C4-2B (cell line): ENCODE data around the gene ECPAS.
A peak's percentile ranks its signal among the peaks of the same experiment; 100 is the strongest.
"Not testable (repeated sequence)": the region's sequence is repeated elsewhere in the genome, so short reads cannot be mapped to it uniquely, and the experiment has no call there.

Source experiments
- H3K27ac ChIP-seq: fragments of 450-650 bp; 2 replicates; pipeline ENCODE4 v1.5.1; 2017
- ZFX ChIP-seq: fragments of 450-650 bp; IDR thresholded peaks from 2 replicates; pipeline ENCODE4 v1.6.1; 2017
- TF ChIP-seq, protein P1 (sequence below): fragments of 450-650 bp; conservative IDR thresholded peaks from 2 replicates; pipeline ENCODE4 v1.5.1; 2017; ENCODE audit warnings: mild to moderate bottlenecking

Gene ECPAS

GRCh38 chr9:111450124-111450523, 34.1 kb downstream of the ECPAS start:
- TF ChIP-seq, protein P1, sequence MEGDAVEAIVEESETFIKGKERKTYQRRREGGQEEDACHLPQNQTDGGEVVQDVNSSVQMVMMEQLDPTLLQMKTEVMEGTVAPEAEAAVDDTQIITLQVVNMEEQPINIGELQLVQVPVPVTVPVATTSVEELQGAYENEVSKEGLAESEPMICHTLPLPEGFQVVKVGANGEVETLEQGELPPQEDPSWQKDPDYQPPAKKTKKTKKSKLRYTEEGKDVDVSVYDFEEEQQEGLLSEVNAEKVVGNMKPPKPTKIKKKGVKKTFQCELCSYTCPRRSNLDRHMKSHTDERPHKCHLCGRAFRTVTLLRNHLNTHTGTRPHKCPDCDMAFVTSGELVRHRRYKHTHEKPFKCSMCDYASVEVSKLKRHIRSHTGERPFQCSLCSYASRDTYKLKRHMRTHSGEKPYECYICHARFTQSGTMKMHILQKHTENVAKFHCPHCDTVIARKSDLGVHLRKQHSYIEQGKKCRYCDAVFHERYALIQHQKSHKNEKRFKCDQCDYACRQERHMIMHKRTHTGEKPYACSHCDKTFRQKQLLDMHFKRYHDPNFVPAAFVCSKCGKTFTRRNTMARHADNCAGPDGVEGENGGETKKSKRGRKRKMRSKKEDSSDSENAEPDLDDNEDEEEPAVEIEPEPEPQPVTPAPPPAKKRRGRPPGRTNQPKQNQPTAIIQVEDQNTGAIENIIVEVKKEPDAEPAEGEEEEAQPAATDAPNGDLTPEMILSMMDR: no peak
- no peak for TF ChIP-seq ZFX
- H3K27ac ChIP-seq: peak overlapping the region; percentile 55

DNA sequence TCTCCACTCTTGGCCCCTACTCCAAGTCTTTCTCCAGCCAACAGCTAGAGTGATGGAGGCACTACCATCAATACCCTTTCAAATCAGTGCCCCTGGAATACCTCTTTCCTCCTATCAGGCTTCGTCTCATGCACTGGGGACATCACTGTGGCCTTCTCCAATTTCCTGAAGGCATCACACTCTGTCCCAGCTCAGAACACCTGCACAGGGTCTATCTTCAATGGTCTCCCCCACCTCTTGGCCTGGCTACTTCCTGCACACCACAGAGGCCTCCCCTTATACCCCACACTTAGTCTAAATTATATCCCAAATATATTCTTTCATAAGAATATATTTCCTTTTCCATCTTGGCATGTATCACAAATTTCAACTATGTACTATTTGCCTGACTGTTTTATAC, 34.5 kb downstream of the ECPAS start:
- TF ChIP-seq, protein P1: no peak
- no peak for TF ChIP-seq ZFX
- H3K27ac ChIP-seq: peak overlapping the region; percentile 17; the same call in 1 of the 2 replicates

DNA sequence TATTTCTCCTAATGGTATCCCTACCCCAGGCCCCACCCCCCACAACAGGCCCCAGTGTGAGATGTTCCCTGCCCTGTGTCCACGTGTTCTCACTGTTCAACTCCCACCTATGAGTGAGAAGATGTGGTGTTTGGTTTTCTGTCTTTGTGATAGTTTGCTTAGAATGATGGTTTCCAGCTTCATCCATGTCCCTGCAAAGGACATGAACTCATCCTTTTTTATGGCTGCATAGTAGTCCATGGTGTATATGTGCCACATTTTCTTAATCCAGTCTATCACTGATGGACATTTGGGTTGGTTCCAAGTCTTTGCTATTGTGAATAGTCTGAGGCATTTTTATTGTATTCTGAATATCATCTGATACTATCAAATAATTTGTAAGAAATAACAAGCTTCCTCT, 38.4 kb downstream of the ECPAS start:
- not testable (repeated sequence) for H3K27ac ChIP-seq

GRCh38 chr9:111443454-111443853, 40.7 kb downstream of the ECPAS start:
- TF ChIP-seq, protein P1: no peak
- TF ChIP-seq ZFX: no peak
- H3K27ac ChIP-seq: peak overlapping the region; percentile 48; the same call in 1 of the 2 replicates

DNA sequence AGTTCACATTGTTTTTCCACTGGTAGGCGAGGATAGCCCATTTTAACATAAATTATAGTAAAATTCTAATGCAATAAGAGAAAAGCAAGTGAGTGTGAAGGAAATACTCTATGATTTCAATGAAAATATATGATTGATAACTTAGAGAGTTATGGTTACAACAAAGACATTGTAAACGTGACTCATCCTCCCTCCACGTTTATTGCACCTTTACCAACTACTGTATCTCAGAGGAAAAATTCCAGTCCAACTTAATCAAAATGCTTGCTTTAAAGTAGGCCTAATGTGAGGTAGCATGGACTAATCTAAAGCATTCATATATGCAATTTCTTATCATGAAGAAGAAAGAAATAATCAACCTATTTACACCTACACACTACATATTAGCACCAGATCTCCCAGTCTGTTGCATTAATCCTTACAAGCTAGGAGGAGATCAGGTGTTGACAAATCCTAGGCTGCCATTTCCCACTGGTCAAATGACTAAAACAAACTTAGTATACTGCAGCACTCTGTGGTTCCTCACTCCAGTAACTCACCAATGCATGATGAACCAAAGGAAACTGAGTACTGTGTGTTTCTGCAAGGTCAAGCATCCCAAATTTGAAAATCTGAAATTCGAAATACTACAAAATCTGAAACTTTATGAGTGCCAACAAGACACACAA, 41.7 kb downstream of the ECPAS start:
- H3K27ac ChIP-seq: no peak overlapping the region
- TF ChIP-seq ZFX: no peak

GRCh38 chr9:111440226-111440625, 44.0 kb downstream of the ECPAS start:
- no peak for TF ChIP-seq ZFX
- TF ChIP-seq, protein P1: no peak
- H3K27ac ChIP-seq: no peak overlapping the region

- TF ChIP-seq ZFX: no peak
- TF ChIP-seq, protein P1: no peak
- no peak overlapping the region for H3K27ac ChIP-seq
These were observed 45.5 kb downstream of the ECPAS start for GRCh38 chr9:111438541-111439235.

- no peak overlapping the region for H3K27ac ChIP-seq
- TF ChIP-seq ZFX: no peak
- TF ChIP-seq, protein P1: no peak
These were observed 47.6 kb downstream of the ECPAS start for GRCh38 chr9:111436571-111436970.
